CD14-positive monocyte (primary cell): ENCODE results near the gene C1RL. TPM values are rescaled to one million over a fixed set of nuclear protein-coding genes. Genes with fewer than 3 reads are reported as not detected.

ENCODE experiments used
- DNase-seq, 3 donors: peaks; one replicate each; pipeline ENCODE4 v3.0.0-alpha.2; 2011 to 2022
- H2AFZ ChIP-seq: 2 replicates; pipeline ENCODE4 v1.6.0; 2012; ENCODE audit warnings: mild to moderate bottlenecking, low read depth, low read length, inconsistent platforms; ENCODE audit not compliant: insufficient read depth, poor library complexity, severe bottlenecking
- H3K27ac ChIP-seq, 2 donors: 1 replicate in 1 of 2; 2 replicates in 1 of 2; pipeline ENCODE4 v1.5.1; 2012 to 2013; ENCODE audit warnings: low read length in 2 of 2, control low read depth in 1 of 2, inconsistent platforms in 1 of 2, low read depth in 1 of 2, mild to moderate bottlenecking in 1 of 2
- H3K27me3 ChIP-seq, 2 donors: one replicate each; pipeline versions ENCODE4 v1.6.0 to v1.6.1; 2011 to 2013; ENCODE audit warnings: low read length in 2 of 2; ENCODE audit not compliant: control insufficient read depth in 2 of 2, insufficient read depth in 2 of 2
- H3K36me3 ChIP-seq, 2 donors: replicated peaks in 1 of 2; 1 replicate in 1 of 2; 2 replicates in 1 of 2; pipeline versions ENCODE4 v1.5.1 to v1.6.1; 2012 to 2013; ENCODE audit warnings: low read length in 2 of 2, control low read depth in 1 of 2, inconsistent platforms in 1 of 2, mild to moderate bottlenecking in 1 of 2; ENCODE audit not compliant: insufficient read depth in 2 of 2, control insufficient read depth in 1 of 2
- H3K4me1 ChIP-seq, 2 donors: 1 replicate in 1 of 2; 2 replicates in 1 of 2; pipeline versions ENCODE4 v1.5.1 to v1.6.1; 2012 to 2013; ENCODE audit warnings: low read length in 2 of 2, control low read depth in 1 of 2, inconsistent platforms in 1 of 2, mild to moderate bottlenecking in 1 of 2, moderate library complexity in 1 of 2; ENCODE audit not compliant: insufficient read depth in 2 of 2, control insufficient read depth in 1 of 2
- H3K4me2 ChIP-seq: replicated peaks from 2 replicates; pipeline ENCODE3; 2012; ENCODE audit warnings: low read length, moderate library complexity, mild to moderate bottlenecking; ENCODE audit not compliant: poor library complexity, severe bottlenecking; ENCODE audit errors: extremely low read depth
- H3K4me3 ChIP-seq, 3 experiments: fragments of 200-600 bp in 1 of 3; sonication (generic) in 1 of 3; replicated peaks in 1 of 3; 1 replicate in 2 of 3; 2 replicates in 1 of 3; pipeline ENCODE4 v1.5.1; 2011 to 2013; ENCODE audit warnings: low read length in 3 of 3, mild to moderate bottlenecking in 3 of 3, control low read depth in 2 of 3, low read depth in 2 of 3, inconsistent platforms in 1 of 3, moderate library complexity in 1 of 3
- H3K79me2 ChIP-seq: 2 replicates; pipeline ENCODE4 v1.6.0; 2012; ENCODE audit warnings: mild to moderate bottlenecking, control low read depth, inconsistent platforms, low read length, moderate library complexity; ENCODE audit not compliant: insufficient read depth
- H3K9ac ChIP-seq: 2 replicates; pipeline ENCODE4 v1.6.0; 2017; ENCODE audit warnings: low read length, mild to moderate bottlenecking; ENCODE audit not compliant: insufficient read depth, poor library complexity, severe bottlenecking
- H3K9me3 ChIP-seq, 2 donors: replicated peaks in 1 of 2; 1 replicate in 1 of 2; 2 replicates in 1 of 2; pipeline versions ENCODE4 v1.5.1 to v1.6.1; 2012 to 2013; ENCODE audit warnings: low read length in 2 of 2, control low read depth in 1 of 2; ENCODE audit not compliant: control insufficient read depth in 1 of 2, insufficient read depth in 1 of 2
- H4K20me1 ChIP-seq: 2 replicates; pipeline ENCODE4 v1.6.0; 2012; ENCODE audit warnings: mild to moderate bottlenecking, low read length, control low read depth, moderate library complexity; ENCODE audit not compliant: insufficient read depth
- H3K27ac Mint-ChIP-seq, 7 donors: one replicate each; pipeline ENCODE4 v1.8.0; 2020; ENCODE audit warnings: mild to moderate bottlenecking in 7 of 7, mixed read lengths in 7 of 7, moderate library complexity in 6 of 7, inconsistent platforms in 2 of 7
- H3K27me3 Mint-ChIP-seq, 3 donors: one replicate each; pipeline ENCODE4 v1.8.0; 2021 to 2022; ENCODE audit warnings: low read depth in 3 of 3, mild to moderate bottlenecking in 3 of 3, mixed read lengths in 3 of 3, moderate library complexity in 3 of 3, inconsistent platforms in 1 of 3
- H3K36me3 Mint-ChIP-seq, 2 donors: one replicate each; pipeline ENCODE4 v1.8.0; 2020; ENCODE audit warnings: mixed read lengths in 2 of 2, inconsistent platforms in 1 of 2, mild to moderate bottlenecking in 1 of 2
- H3K4me1 Mint-ChIP-seq: one replicate; pipeline ENCODE4 v1.8.0; 2020; ENCODE audit warnings: mild to moderate bottlenecking, mixed read lengths
- H3K4me3 Mint-ChIP-seq, 2 donors: one replicate each; pipeline ENCODE4 v1.8.0; 2020; ENCODE audit warnings: mild to moderate bottlenecking in 2 of 2, mixed read lengths in 2 of 2, moderate library complexity in 1 of 2
- H3K9me3 Mint-ChIP-seq, 7 donors: one replicate each; pipeline ENCODE4 v1.8.0; 2020 to 2022; ENCODE audit warnings: mixed read lengths in 7 of 7, mild to moderate bottlenecking in 6 of 7, moderate library complexity in 6 of 7, inconsistent platforms in 2 of 7
- WGBS: methylation state at CpG from one replicate; pipeline ENCODE4 v1.1.5; 2013; ENCODE audit warnings: missing lambda C conversion rate; ENCODE audit not compliant: insufficient coverage; 5-methylcytosine and 5-hydroxymethylcytosine counted together
- intact Hi-C, 2 donors: fragments of 100-400 bp; cut with micrococcal nuclease; formaldehyde crosslinking; loops; one replicate each; pipeline versions ENCODE4 v1.15.0 to v1.15.1; 2023
- polyA plus RNA-seq, 3 donors: library from polyadenylated mRNA; depleted of rRNA in 1 of 3; unstranded in 2 of 3; stranded (reverse) in 1 of 3; fragments of 300-500 nt in 2 of 3; fragments of >200 nt in 1 of 3; fragmentation: Illumina TruSeq in 2 of 3; gene quantifications; 1 replicate in 2 of 3; 2 replicates in 1 of 3; pipeline ENCODE4 v1.2.3, GENCODE V29; 2012 to 2021
- TF ChIP-seq, protein P1 (sequence below): fragments of 200-600 bp; IDR thresholded peaks from one replicate; pipeline ENCODE4 v1.8.0; 2022; ENCODE audit warnings: antibody characterized with exemption, mild to moderate bottlenecking

The C1RL gene
- polyA plus RNA-seq, 3 donors = 4.8 to 27.9 (median 5.6) TPM

DNA sequence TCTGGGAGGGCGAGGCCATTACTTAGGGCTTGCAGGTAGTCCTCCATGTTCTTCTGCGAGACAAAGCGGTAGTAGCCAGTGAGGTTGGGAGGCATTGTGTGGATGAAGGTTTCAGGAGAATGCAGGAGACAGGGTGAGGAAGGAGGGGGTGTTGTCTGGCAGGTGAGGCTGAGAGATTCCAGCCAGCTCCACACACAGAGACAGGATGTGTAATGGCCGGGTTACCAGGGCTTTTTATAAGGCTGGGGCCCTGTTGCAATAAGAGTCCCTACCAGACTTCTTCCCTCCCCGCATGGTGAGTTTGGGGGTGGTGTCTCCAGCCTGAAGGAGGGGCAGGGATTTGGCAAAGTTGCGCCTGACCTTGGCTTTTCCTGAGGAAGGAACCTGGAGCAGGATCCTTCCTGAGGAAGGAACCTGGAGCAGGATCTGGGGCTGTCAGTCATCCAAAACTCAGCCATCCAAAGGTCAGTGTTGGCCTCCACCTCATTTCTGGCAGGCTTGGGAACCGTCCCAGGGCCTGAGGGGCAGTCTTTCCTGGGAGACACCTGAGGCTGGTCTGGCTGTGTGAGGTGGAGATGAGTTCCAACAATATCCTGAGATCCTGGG lies 19.8 kb upstream of the C1RL start, which contains the start of gene RBP5:
TSS of gene RBP5 (minus strand) at position 209 of the 606 bp plus-strand sequence. CDS start at position 95, 114 bp downstream.
- Mint-ChIP-seq H3K4me3 (peak within 1 kb of the TSS; percentile 73 to 91), H3K27me3 (peaks cover 42 to 53% (median 49%) of the 10 kb centered on the region in 3 donors), H3K27ac (peak within 1 kb of the TSS in 1 of 7 donors; percentile 66), H3K36me3 (peaks cover 17 to 26% of the 10 kb centered on the region in 2 donors), H3K4me1 (peaks cover 31% of the 10 kb centered on the region), H3K9me3 (peaks cover 0 to 20% (median 6%) of the 10 kb centered on the region in 7 donors)
- Histone ChIP-seq H3K79me2 (no peaks in the 10 kb centered on the region), H4K20me1 (no peaks in the 10 kb centered on the region), H2AFZ (peak within 1 kb of the TSS; percentile 72), H3K9ac (peak within 1 kb of the TSS; percentile 38), H3K27ac (no peak within 1 kb of the TSS), H3K36me3 (no peaks in the 10 kb centered on the region), H3K27me3 (peaks cover 19 to 43% of the 10 kb centered on the region in 2 donors), H3K4me2 (peak within 1 kb of the TSS; percentile 81), H3K4me3 (peak within 1 kb of the TSS; percentile 12 to 70 (median 18)), H3K9me3 (no peaks in the 10 kb centered on the region), H3K4me1 (peaks cover 26 to 27% of the 10 kb centered on the region in 2 donors)
- DNase-seq = no peak
- 100% methylated on average over 3 of the region's 7 CpGs for WGBS
- TF ChIP-seq, protein P1, sequence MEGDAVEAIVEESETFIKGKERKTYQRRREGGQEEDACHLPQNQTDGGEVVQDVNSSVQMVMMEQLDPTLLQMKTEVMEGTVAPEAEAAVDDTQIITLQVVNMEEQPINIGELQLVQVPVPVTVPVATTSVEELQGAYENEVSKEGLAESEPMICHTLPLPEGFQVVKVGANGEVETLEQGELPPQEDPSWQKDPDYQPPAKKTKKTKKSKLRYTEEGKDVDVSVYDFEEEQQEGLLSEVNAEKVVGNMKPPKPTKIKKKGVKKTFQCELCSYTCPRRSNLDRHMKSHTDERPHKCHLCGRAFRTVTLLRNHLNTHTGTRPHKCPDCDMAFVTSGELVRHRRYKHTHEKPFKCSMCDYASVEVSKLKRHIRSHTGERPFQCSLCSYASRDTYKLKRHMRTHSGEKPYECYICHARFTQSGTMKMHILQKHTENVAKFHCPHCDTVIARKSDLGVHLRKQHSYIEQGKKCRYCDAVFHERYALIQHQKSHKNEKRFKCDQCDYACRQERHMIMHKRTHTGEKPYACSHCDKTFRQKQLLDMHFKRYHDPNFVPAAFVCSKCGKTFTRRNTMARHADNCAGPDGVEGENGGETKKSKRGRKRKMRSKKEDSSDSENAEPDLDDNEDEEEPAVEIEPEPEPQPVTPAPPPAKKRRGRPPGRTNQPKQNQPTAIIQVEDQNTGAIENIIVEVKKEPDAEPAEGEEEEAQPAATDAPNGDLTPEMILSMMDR = no peak
- intact Hi-C loops = no loop called here

DNA sequence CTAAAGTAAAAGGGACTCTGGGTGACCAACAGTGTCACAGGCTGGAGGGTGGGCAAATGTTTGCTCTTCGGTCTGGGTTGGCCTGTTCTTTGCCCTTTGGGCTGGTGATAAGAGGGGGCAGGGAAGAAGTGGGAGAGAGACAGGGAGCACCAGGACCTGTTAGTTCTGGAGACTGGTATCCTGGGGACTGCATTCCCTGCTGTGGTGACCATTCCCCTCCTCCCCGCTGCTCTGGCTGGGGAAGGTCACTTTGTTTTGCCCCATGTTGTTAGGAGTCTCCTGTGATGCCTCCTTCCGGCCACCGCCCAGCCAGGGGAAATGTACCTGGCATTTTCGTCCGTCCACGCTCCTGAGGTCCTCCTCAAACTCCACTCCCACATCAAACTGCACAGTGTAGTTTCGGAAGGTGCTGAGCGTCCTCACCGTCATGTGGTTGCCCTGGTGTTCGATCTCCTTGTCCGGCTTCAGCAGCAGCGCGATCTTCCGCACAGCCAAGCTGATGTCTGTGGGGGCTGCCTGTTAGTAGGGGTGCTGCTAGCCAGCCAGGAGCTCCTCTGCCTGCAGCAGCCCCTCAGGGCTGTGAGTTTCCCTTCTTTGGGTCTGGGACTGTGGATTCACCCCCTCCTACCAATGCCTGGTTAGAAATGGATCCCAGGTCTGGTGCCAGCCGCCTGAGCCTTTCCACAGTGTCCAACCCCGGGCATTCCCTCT lies 19.1 kb upstream of the C1RL start:
- no peaks in the 10 kb centered on the region for H4K20me1 ChIP-seq
- H3K4me3 ChIP-seq = no peak overlapping the region
- Mint-ChIP-seq H3K4me1 (peaks cover 31% of the 10 kb centered on the region), H3K4me3 (peak overlapping the region in 1 of 2 donors; percentile 91), H3K27ac (no peak overlapping the region), H3K9me3 (peaks cover 0 to 20% (median 6%) of the 10 kb centered on the region in 7 donors), H3K27me3 (peaks cover 42 to 55% (median 49%) of the 10 kb centered on the region in 3 donors), H3K36me3 (peaks cover 17 to 24% of the 10 kb centered on the region in 2 donors)
- H3K9ac ChIP-seq = no peak overlapping the region
- no peaks in the 10 kb centered on the region for H3K36me3 ChIP-seq
- intact Hi-C loops = no loop called here
- H3K27me3 ChIP-seq = peaks cover 19 to 43% of the 10 kb centered on the region in 2 donors
- TF ChIP-seq, protein P1 = no peak
- H3K27ac ChIP-seq = no peak overlapping the region
- peaks cover 26 to 27% of the 10 kb centered on the region in 2 donors for H3K4me1 ChIP-seq
- no peak for DNase-seq
- no peaks in the 10 kb centered on the region for H3K9me3 ChIP-seq
- H3K4me2 ChIP-seq = no peak overlapping the region
- 92% methylated on average over 11 of the region's 17 CpGs for WGBS
- no peaks in the 10 kb centered on the region for H3K79me2 ChIP-seq
- H2AFZ ChIP-seq = no peak overlapping the region
